GM23338 (cell line): ENCODE results near the gene PLEKHG4B. TPM values are rescaled to one million over a fixed set of nuclear protein-coding genes. Genes with fewer than 3 reads are reported as not detected.

Experiments
- ATAC-seq: fragments of 200-7000 bp; cut with Tn5 transposase; 3 replicates; pipeline ENCODE4 v1.9.1; 2020
- DNase-seq: peaks from one replicate; pipeline ENCODE4 v3.0.0-alpha.2; 2015; ENCODE audit warnings: low spot score
- H2AFZ ChIP-seq: fragments of 200-600 bp; sonication (generic); 2 replicates; pipeline ENCODE4 v1.8.0; 2016; ENCODE audit warnings: antibody characterized with exemption, mild to moderate bottlenecking, moderate library complexity
- H3F3A ChIP-seq: fragments of 200-600 bp; sonication (generic); replicated peaks from 2 replicates; pipeline ENCODE4 v1.8.0; 2017; ENCODE audit warnings: antibody characterized with exemption, mixed run types, low read depth
- H3K27ac ChIP-seq: fragments of 200-600 bp; sonication (generic); 2 replicates; pipeline ENCODE4 v1.6.1; 2016; ENCODE audit warnings: low read depth
- H3K27me3 ChIP-seq: fragments of 200-600 bp; sonication (generic); 2 replicates; pipeline ENCODE4 v1.8.0; 2016; ENCODE audit warnings: mild to moderate bottlenecking, mixed run types, moderate library complexity; ENCODE audit not compliant: insufficient read depth
- H3K36me3 ChIP-seq: fragments of 200-600 bp; sonication (generic); 2 replicates; pipeline ENCODE4 v1.8.0; 2016; ENCODE audit warnings: mild to moderate bottlenecking; ENCODE audit not compliant: insufficient read depth
- H3K4me1 ChIP-seq: fragments of 200-600 bp; sonication (generic); 2 replicates; pipeline ENCODE4 v1.8.0; 2016; ENCODE audit warnings: mild to moderate bottlenecking, moderate library complexity; ENCODE audit not compliant: insufficient read depth
- H3K4me2 ChIP-seq: fragments of 200-600 bp; sonication (generic); 2 replicates; pipeline ENCODE4 v1.7.1; 2017; ENCODE audit warnings: mixed run types
- H3K4me3 ChIP-seq: fragments of 200-600 bp; sonication (generic); 2 replicates; pipeline ENCODE4 v1.6.1; 2016; ENCODE audit warnings: mixed run types
- H3K79me2 ChIP-seq: fragments of 200-600 bp; sonication (generic); replicated peaks from 2 replicates; pipeline ENCODE4 v1.8.0; 2017; ENCODE audit warnings: mild to moderate bottlenecking; ENCODE audit not compliant: insufficient read depth
- H3K9me2 ChIP-seq: fragments of 200-600 bp; sonication (generic); 2 replicates; pipeline ENCODE4 v1.8.0; 2017; ENCODE audit not compliant: insufficient read depth
- H4K20me1 ChIP-seq: fragments of 200-600 bp; sonication (generic); replicated peaks from 2 replicates; pipeline ENCODE4 v1.8.0; 2017; ENCODE audit warnings: mild to moderate bottlenecking; ENCODE audit not compliant: insufficient read depth
- H3K27ac Mint-ChIP-seq: 2 replicates; pipeline ENCODE4 v1.8.0; 2020; ENCODE audit warnings: inconsistent platforms, mild to moderate bottlenecking, moderate library complexity, mixed read lengths
- H3K27me3 Mint-ChIP-seq: 3 replicates; pipeline ENCODE4 v1.8.0; 2022; ENCODE audit warnings: low read depth, mild to moderate bottlenecking, moderate library complexity, mixed read lengths, inconsistent platforms; ENCODE audit not compliant: insufficient read depth, poor library complexity
- H3K36me3 Mint-ChIP-seq: 3 replicates; pipeline ENCODE4 v1.8.0; 2021; ENCODE audit warnings: low read depth, mild to moderate bottlenecking, inconsistent platforms, moderate library complexity, mixed read lengths
- H3K4me1 Mint-ChIP-seq: 3 replicates; pipeline ENCODE4 v1.8.0; 2020; ENCODE audit warnings: mild to moderate bottlenecking, inconsistent platforms, mixed read lengths
- H3K4me3 Mint-ChIP-seq: 3 replicates; pipeline ENCODE4 v1.8.0; 2021; ENCODE audit warnings: moderate library complexity, mild to moderate bottlenecking, inconsistent platforms, mixed read lengths
- H3K9me3 Mint-ChIP-seq: 3 replicates; pipeline ENCODE4 v1.8.0; 2020; ENCODE audit warnings: moderate library complexity, mild to moderate bottlenecking, inconsistent platforms, mixed read lengths
- CTCF ChIP-seq, 2 experiments: fragments of 200-600 bp in 1 of 2; sonication (generic) in 1 of 2; conservative IDR thresholded peaks; 2 replicates each; pipeline versions ENCODE4 v1.5.1 to v1.6.1; 2016 to 2017; ENCODE audit warnings: antibody characterized with exemption in 2 of 2, low read depth in 2 of 2, mild to moderate bottlenecking in 2 of 2, moderate library complexity in 1 of 2
- EZH2 ChIP-seq: fragments of 200-600 bp; sonication (generic); IDR thresholded peaks from one replicate; pipeline ENCODE4 v1.8.0; 2017; ENCODE audit warnings: antibody characterized with exemption, mild to moderate bottlenecking, low read depth; ENCODE audit not compliant: unreplicated experiment
- JUNB ChIP-seq: IDR thresholded peaks from one replicate; pipeline ENCODE4 v1.6.1; 2016; ENCODE audit warnings: antibody characterized with exemption; ENCODE audit not compliant: unreplicated experiment
- NANOG ChIP-seq: IDR thresholded peaks from 2 replicates; pipeline ENCODE4 v1.6.1; 2016; ENCODE audit warnings: antibody characterized with exemption, borderline replicate concordance
- POLR2AphosphoS5 ChIP-seq: IDR thresholded peaks from 2 replicates; pipeline ENCODE4 v1.6.1; 2016; ENCODE audit warnings: antibody characterized with exemption, low read depth
- ZNF331 ChIP-seq: fragments of 250-450 bp; sonication (Bioruptor Pico); IDR thresholded peaks from 2 replicates; pipeline ENCODE4 v1.5.0; 2020; ENCODE audit warnings: low read depth, mild to moderate bottlenecking, moderate library complexity
- ZNF462 ChIP-seq: fragments of 250-450 bp; sonication (Bioruptor Pico); IDR thresholded peaks from 2 replicates; pipeline ENCODE4 v1.5.0; 2020; ENCODE audit warnings: mild to moderate bottlenecking, moderate library complexity
- polyA plus RNA-seq: library from polyadenylated mRNA; unstranded; fragments of >200 nt; fragmentation: Nextera tagmentation; extraction: Ambion mirVana; gene quantifications from 2 replicates; pipeline ENCODE4 v1.2.1, GENCODE V29; 2016
- total RNA-seq: library from RNA; depleted of rRNA; stranded (reverse); fragments of >200 nt; shearing (Covaris generic); gene quantifications from 2 replicates; pipeline ENCODE4 v1.2.3, GENCODE V29; 2014
- TF ChIP-seq, protein P1 (sequence below): IDR thresholded peaks from 2 replicates; pipeline ENCODE4 v1.6.1; 2016; ENCODE audit warnings: antibody characterized with exemption

Gene PLEKHG4B
- total and polyA plus RNA-seq, 2 experiments from 2014 or later: 33.5 to 54.8 TPM

GRCh38 chr5:130601-131131 is 38.7 kb downstream of the PLEKHG4B start:
- peaks cover 69% of the 10 kb centered on the region for H3K4me1 Mint-ChIP-seq

More at GRCh38 chr5:130601-131131, 38.7 kb downstream of the PLEKHG4B start:
- Mint-ChIP-seq H3K27ac (no peak overlapping the region), H3K36me3 (peaks cover 64% of the 10 kb centered on the region), H3K27me3 (peaks cover 9% of the 10 kb centered on the region), H3K9me3 (peaks cover 14% of the 10 kb centered on the region), H3K4me3 (no peak overlapping the region)
- peaks cover 70% of the 10 kb centered on the region for H3K79me2 ChIP-seq
- H3K27ac ChIP-seq: peak overlapping the region; percentile 78
- TF ChIP-seq JUNB: no peak
- TF ChIP-seq CTCF (conservative IDR thresholded peaks at IDR 0.05; ENCODE audit: low read depth in 2 of 2): no peak
- no peak for TF ChIP-seq EZH2
- TF ChIP-seq NANOG: no peak
- no peak for TF ChIP-seq POLR2AphosphoS5
- no peak for TF ChIP-seq ZNF331 (CRISPR knock-in tag)
- TF ChIP-seq, protein P1, sequence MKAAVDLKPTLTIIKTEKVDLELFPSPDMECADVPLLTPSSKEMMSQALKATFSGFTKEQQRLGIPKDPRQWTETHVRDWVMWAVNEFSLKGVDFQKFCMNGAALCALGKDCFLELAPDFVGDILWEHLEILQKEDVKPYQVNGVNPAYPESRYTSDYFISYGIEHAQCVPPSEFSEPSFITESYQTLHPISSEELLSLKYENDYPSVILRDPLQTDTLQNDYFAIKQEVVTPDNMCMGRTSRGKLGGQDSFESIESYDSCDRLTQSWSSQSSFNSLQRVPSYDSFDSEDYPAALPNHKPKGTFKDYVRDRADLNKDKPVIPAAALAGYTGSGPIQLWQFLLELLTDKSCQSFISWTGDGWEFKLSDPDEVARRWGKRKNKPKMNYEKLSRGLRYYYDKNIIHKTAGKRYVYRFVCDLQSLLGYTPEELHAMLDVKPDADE: no peak
- TF ChIP-seq ZNF462 (CRISPR knock-in tag): no peak
- H3K4me3 ChIP-seq: peak overlapping the region; percentile 15; the same call in 1 of the 2 replicates
- DNase-seq: peak; percentile 14
- no peaks in the 10 kb centered on the region; the same call in 1 of the 2 replicates for H4K20me1 ChIP-seq
- H3K36me3 ChIP-seq: no peaks in the 10 kb centered on the region; the same call in 1 of the 2 replicates
- H2AFZ ChIP-seq: no peak overlapping the region
- no peak for ATAC-seq
- peak overlapping the region; percentile 47 for H3K4me2 ChIP-seq
- no peaks in the 10 kb centered on the region; the same call in 1 of the 2 replicates for H3K9me2 ChIP-seq
- peaks cover 61% of the 10 kb centered on the region for H3K4me1 ChIP-seq
- no peaks in the 10 kb centered on the region for H3K27me3 ChIP-seq
- no peaks in the 10 kb centered on the region for H3F3A ChIP-seq
